GM23338 (cell line): ENCODE results near the gene SCLT1.

Experiments
- CREB1 ChIP-seq: fragments of 250-450 bp; sonication (Bioruptor Pico); IDR thresholded peaks from 2 replicates; pipeline ENCODE4 v1.5.0; 2020; ENCODE audit warnings: low read depth, mild to moderate bottlenecking, moderate library complexity
- CTCF ChIP-seq, 2 experiments: fragments of 200-600 bp in 1 of 2; sonication (generic) in 1 of 2; conservative IDR thresholded peaks; 2 replicates each; pipeline versions ENCODE4 v1.5.1 to v1.6.1; 2016 to 2017; ENCODE audit warnings: antibody characterized with exemption in 2 of 2, low read depth in 2 of 2, mild to moderate bottlenecking in 2 of 2, moderate library complexity in 1 of 2
- EZH2 ChIP-seq: fragments of 200-600 bp; sonication (generic); IDR thresholded peaks from one replicate; pipeline ENCODE4 v1.8.0; 2017; ENCODE audit warnings: antibody characterized with exemption, mild to moderate bottlenecking, low read depth; ENCODE audit not compliant: unreplicated experiment
- EZH2phosphoT487 ChIP-seq: fragments of 200-600 bp; sonication (generic); IDR thresholded peaks from one replicate; pipeline ENCODE4 v1.8.1; 2018; ENCODE audit warnings: antibody characterized with exemption; ENCODE audit not compliant: unreplicated experiment
- POLR2AphosphoS5 ChIP-seq: IDR thresholded peaks from 2 replicates; pipeline ENCODE4 v1.6.1; 2016; ENCODE audit warnings: antibody characterized with exemption, low read depth
- ZNF114 ChIP-seq: fragments of 250-450 bp; sonication (Bioruptor Pico); IDR thresholded peaks from 2 replicates; pipeline ENCODE4 v1.5.0; 2020; ENCODE audit warnings: mild to moderate bottlenecking, moderate library complexity
- TF ChIP-seq, protein P1 (sequence below): IDR thresholded peaks from one replicate; pipeline ENCODE4 v1.6.1; 2018; ENCODE audit warnings: antibody characterized with exemption; ENCODE audit not compliant: unreplicated experiment

DNA sequence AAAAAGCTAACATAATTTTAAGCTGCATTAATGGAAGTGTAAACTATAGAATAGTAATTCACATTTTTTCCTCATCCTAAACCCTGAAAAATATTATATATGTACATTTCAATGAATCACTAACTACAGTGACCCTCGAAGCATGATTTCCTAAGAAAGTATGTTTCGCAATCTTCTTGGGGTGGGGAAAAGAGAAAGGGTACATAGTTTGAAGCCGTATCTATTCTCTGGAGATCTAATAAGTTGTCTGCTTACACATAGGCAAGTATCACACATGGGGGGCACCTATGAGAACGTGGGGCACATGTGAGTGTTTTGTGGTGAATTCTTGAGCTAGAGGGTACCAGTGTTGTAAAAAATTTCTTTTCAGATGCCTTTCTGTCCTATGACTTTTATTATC, 212.7 kb downstream of the SCLT1 start:
- TF ChIP-seq CTCF (conservative IDR thresholded peaks at IDR 0.05; ENCODE audit: low read depth in 2 of 2) (no peak), POLR2AphosphoS5 (no peak), EZH2phosphoT487 (no peak), EZH2 (no peak), CREB1 (CRISPR knock-in tag) (no peak), ZNF114 (CRISPR knock-in tag) (no peak)
- TF ChIP-seq, protein P1, sequence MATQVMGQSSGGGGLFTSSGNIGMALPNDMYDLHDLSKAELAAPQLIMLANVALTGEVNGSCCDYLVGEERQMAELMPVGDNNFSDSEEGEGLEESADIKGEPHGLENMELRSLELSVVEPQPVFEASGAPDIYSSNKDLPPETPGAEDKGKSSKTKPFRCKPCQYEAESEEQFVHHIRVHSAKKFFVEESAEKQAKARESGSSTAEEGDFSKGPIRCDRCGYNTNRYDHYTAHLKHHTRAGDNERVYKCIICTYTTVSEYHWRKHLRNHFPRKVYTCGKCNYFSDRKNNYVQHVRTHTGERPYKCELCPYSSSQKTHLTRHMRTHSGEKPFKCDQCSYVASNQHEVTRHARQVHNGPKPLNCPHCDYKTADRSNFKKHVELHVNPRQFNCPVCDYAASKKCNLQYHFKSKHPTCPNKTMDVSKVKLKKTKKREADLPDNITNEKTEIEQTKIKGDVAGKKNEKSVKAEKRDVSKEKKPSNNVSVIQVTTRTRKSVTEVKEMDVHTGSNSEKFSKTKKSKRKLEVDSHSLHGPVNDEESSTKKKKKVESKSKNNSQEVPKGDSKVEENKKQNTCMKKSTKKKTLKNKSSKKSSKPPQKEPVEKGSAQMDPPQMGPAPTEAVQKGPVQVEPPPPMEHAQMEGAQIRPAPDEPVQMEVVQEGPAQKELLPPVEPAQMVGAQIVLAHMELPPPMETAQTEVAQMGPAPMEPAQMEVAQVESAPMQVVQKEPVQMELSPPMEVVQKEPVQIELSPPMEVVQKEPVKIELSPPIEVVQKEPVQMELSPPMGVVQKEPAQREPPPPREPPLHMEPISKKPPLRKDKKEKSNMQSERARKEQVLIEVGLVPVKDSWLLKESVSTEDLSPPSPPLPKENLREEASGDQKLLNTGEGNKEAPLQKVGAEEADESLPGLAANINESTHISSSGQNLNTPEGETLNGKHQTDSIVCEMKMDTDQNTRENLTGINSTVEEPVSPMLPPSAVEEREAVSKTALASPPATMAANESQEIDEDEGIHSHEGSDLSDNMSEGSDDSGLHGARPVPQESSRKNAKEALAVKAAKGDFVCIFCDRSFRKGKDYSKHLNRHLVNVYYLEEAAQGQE: no peak
